GM18907 (cell line): Measurements from ENCODE around the gene ADCY3.
A peak's percentile ranks its signal among the peaks of the same experiment; 100 is the strongest.
"Not testable (repeated sequence)": the region's sequence is repeated elsewhere in the genome, so short reads cannot be mapped to it uniquely, and the experiment has no call there.

Experiments used
- ATAC-seq: cut with Tn5 transposase; IDR thresholded peaks from one replicate; pipeline ENCODE4 v1.9.1; 2021; ENCODE audit warnings: mild to moderate bottlenecking, moderate library complexity; ENCODE audit not compliant: unreplicated experiment

Gene ADCY3

GRCh38 chr2:24819442-24820174 is 100.4 kb downstream of the ADCY3 start:
- ATAC-seq = no peak

GRCh38 chr2:24818721-24819167 is 101.3 kb downstream of the ADCY3 start:
- ATAC-seq = no peak

GRCh38 chr2:24816884-24817283 is 103.2 kb downstream of the ADCY3 start:
- ATAC-seq = no peak

GRCh38 chr2:24816404-24816803 is 103.6 kb downstream of the ADCY3 start:
- ATAC-seq = no peak

GRCh38 chr2:24815171-24815570 is 104.9 kb downstream of the ADCY3 start:
- no peak for ATAC-seq

- no peak for ATAC-seq
Measured at GRCh38 chr2:24814516-24814915, 105.5 kb downstream of the ADCY3 start.

- no peak for ATAC-seq
Measured at GRCh38 chr2:24813691-24814137, 106.3 kb downstream of the ADCY3 start.

- no peak for ATAC-seq
Measured at GRCh38 chr2:24809316-24810007, 110.6 kb downstream of the ADCY3 start.

GRCh38 chr2:24806661-24807036 is 113.4 kb downstream of the ADCY3 start:
- ATAC-seq = no peak

GRCh38 chr2:24805811-24806660 is 114.0 kb downstream of the ADCY3 start:
- ATAC-seq = not testable (repeated sequence)

GRCh38 chr2:24800487-24800886 is 119.5 kb downstream of the ADCY3 start:
- ATAC-seq = not testable (repeated sequence)

GRCh38 chr2:24797644-24798043 is 122.4 kb downstream of the ADCY3 start:
- ATAC-seq = no peak

GRCh38 chr2:24793761-24794435 is 126.1 kb downstream of the ADCY3 start:
- ATAC-seq = no peak

- ATAC-seq = peak; percentile 93
Measured at GRCh38 chr2:24792874-24793760, 126.9 kb downstream of the ADCY3 start, which contains the start of the genes CENPO and PTRHD1. Gene CENPO (plus strand): TSS chr2:24793425. CDS start chr2:24793920, 495 bp downstream. Gene PTRHD1 (minus strand): TSS chr2:24793391. CDS start chr2:24793377, 14 bp downstream.

- ATAC-seq = no peak
Measured at GRCh38 chr2:24792542-24792873, 127.5 kb downstream of the ADCY3 start.

GRCh38 chr2:24791452-24791851 is 128.6 kb downstream of the ADCY3 start:
- no peak for ATAC-seq

- no peak for ATAC-seq
Measured at GRCh38 chr2:24788816-24789215, 131.2 kb downstream of the ADCY3 start.

- ATAC-seq = no peak
Measured at GRCh38 chr2:24787532-24787931, 132.5 kb downstream of the ADCY3 start.

- ATAC-seq = peak; percentile 91
Measured at GRCh38 chr2:24785671-24786321, 134.2 kb downstream of the ADCY3 start.
